Measurements from ENCODE around the gene ENOX1. TPM values are rescaled to one million over a fixed set of nuclear protein-coding genes. Genes with fewer than 3 reads are reported as not detected.

Gene ENOX1
- polyA plus RNA-seq, 2 of the 4 experiments (the other 2 are of a cell fraction) = 0.28 to 0.41 TPM

- POLR2A ChIA-PET = no interaction called here
- DNase-seq (ENCODE audit: low read depth in 1 of 2, low spot score in 1 of 2) (no peak), ATAC-seq (no peak), FAIRE-seq (no peak)
- Histone ChIP-seq H3K4me2 (no peak overlapping the region), H3K4me1 (no peaks in the 10 kb centered on the region), H3K9me3 (no peaks in the 10 kb centered on the region), H3K27ac (no peak overlapping the region), H3K4me3 (no peak overlapping the region)
- 49% methylated on average over 6 of the region's 6 CpGs for whole genome bisulfite sequencing (ENCODE audit: missing lambda C conversion rate)
- CTCF ChIA-PET = no interaction called here
- TF ChIP-seq EP300 (IDR thresholded peaks at IDR 0.05) (no peak), GATA3 (IDR thresholded peaks at IDR 0.05; ENCODE audit: borderline replicate concordance) (no peak), NPAS2 (CRISPR knock-in tag; IDR thresholded peaks at IDR 0.05; ENCODE audit: borderline replicate concordance) (no peak), PBX3 (IDR thresholded peaks at IDR 0.05) (no peak), EHMT2 (IDR thresholded peaks at IDR 0.05; ENCODE audit: low read depth) (no peak), CBX2 (IDR thresholded peaks at IDR 0.05; ENCODE audit: borderline replicate concordance, low read depth) (no peak), ATOH8 (CRISPR knock-in tag; IDR thresholded peaks at IDR 0.05; ENCODE audit: low read depth) (no peak), POLR2A (IDR thresholded peaks at IDR 0.05; ENCODE audit: low read length) (no peak), MAZ (IDR thresholded peaks at IDR 0.05; ENCODE audit: borderline replicate concordance, low read depth, low read length) (no peak), FOSL2 (IDR thresholded peaks at IDR 0.05) (no peak), FOSL2 (CRISPR knock-in tag; IDR thresholded peaks at IDR 0.05) (no peak), NR3C1 (IDR thresholded peaks at IDR 0.05) (no peak)
Observed at GRCh38 chr13:43675577-43675976, 111.2 kb downstream of the ENOX1 start.

GRCh38 chr13:43669964-43670363 lies 116.8 kb downstream of the ENOX1 start:
- TF ChIP-seq FOSL2 (IDR thresholded peaks at IDR 0.05) (no peak), FOSL2 (CRISPR knock-in tag; IDR thresholded peaks at IDR 0.05) (no peak)
- ATAC-seq = no peak
- no peak overlapping the region for H3K4me3 ChIP-seq
- POLR2A ChIA-PET = no interaction called here
- H3K9me3 ChIP-seq = no peaks in the 10 kb centered on the region
- CTCF ChIA-PET = no interaction called here
- WGBS (ENCODE audit: missing lambda C conversion rate) = 46% methylated on average over 3 of the region's 3 CpGs
- FAIRE-seq = no peak
- H3K27ac ChIP-seq = no peak overlapping the region
- H3K4me1 ChIP-seq = no peaks in the 10 kb centered on the region
- DNase-seq (ENCODE audit: low read depth in 1 of 2, low spot score in 1 of 2) = no peak
- H3K4me2 ChIP-seq = no peak overlapping the region

- Histone ChIP-seq H3K4me2 (no peak overlapping the region), H3K4me1 (no peaks in the 10 kb centered on the region), H3K27ac (no peak overlapping the region), H3K4me3 (no peak overlapping the region), H3K9me3 (no peaks in the 10 kb centered on the region)
- ChIA-PET CTCF (no interaction called here), POLR2A (no interaction called here)
- DNase-seq (ENCODE audit: low read depth in 1 of 2, low spot score in 1 of 2) = no peak
- FAIRE-seq = no peak
- no peak for ATAC-seq
- TF ChIP-seq RNF2 (IDR thresholded peaks at IDR 0.05; ENCODE audit: borderline replicate concordance, low read depth) (no peak), MAFK (IDR thresholded peaks at IDR 0.05; ENCODE audit: partially characterized antibody) (no peak), NFE2L2 (conservative IDR thresholded peaks at IDR 0.05; ENCODE audit: low read length) (no peak), CHD4 (IDR thresholded peaks at IDR 0.05; ENCODE audit: borderline replicate concordance) (no peak), MAZ (IDR thresholded peaks at IDR 0.05; ENCODE audit: borderline replicate concordance, low read depth, low read length) (no peak)
- WGBS (ENCODE audit: missing lambda C conversion rate) = 68% methylated on average over 1 of the region's 1 CpG
Observed at GRCh38 chr13:43669101-43669500, 117.7 kb downstream of the ENOX1 start.

- no peak overlapping the region for H3K4me2 ChIP-seq
- ATAC-seq (no peak), DNase-seq (ENCODE audit: low read depth in 1 of 2, low spot score in 1 of 2) (no peak), FAIRE-seq (no peak)
- H3K9me3 ChIP-seq = no peaks in the 10 kb centered on the region
- H3K4me3 ChIP-seq = no peak overlapping the region
- TF ChIP-seq RFX5 (IDR thresholded peaks at IDR 0.05) = no peak
- TF ChIP-seq NFE2L2 (conservative IDR thresholded peaks at IDR 0.05; ENCODE audit: low read length) = no peak
- CTCF ChIA-PET = interaction anchor here (0.6 kb wide), 1 partner anchor 12 kb away, joined by 3 read pairs; no protein-coding TSS in a partner anchor
- 79% methylated on average over 2 of the region's 2 CpGs for WGBS (ENCODE audit: missing lambda C conversion rate)
- no peaks in the 10 kb centered on the region for H3K4me1 ChIP-seq
- POLR2A ChIA-PET = no interaction called here
- H3K27ac ChIP-seq = no peak overlapping the region
Observed at GRCh38 chr13:43666403-43666802, 120.4 kb downstream of the ENOX1 start.

GRCh38 chr13:43665388-43665787 lies 121.4 kb downstream of the ENOX1 start:
- no peak overlapping the region for H3K4me3 ChIP-seq
- 86% methylated on average over 6 of the region's 6 CpGs for WGBS (ENCODE audit: missing lambda C conversion rate)
- TF ChIP-seq TP53 (CRISPR knock-in tag; IDR thresholded peaks at IDR 0.05) = no peak
- TF ChIP-seq ZC3H11A (IDR thresholded peaks at IDR 0.05) = no peak
- no peak for TF ChIP-seq RFX5 (IDR thresholded peaks at IDR 0.05)
- TF ChIP-seq MAX (IDR thresholded peaks at IDR 0.05) = no peak
- no peak for TF ChIP-seq HES2 (IDR thresholded peaks at IDR 0.05)
- TF ChIP-seq ELK1 (IDR thresholded peaks at IDR 0.05; ENCODE audit: low read depth, low read length) = no peak
- no peak for TF ChIP-seq BHLHE40 (IDR thresholded peaks at IDR 0.05; ENCODE audit: low read depth, low read length)
- no peak for TF ChIP-seq USF2 (IDR thresholded peaks at IDR 0.05)

More at GRCh38 chr13:43665388-43665787, 121.4 kb downstream of the ENOX1 start:
- FAIRE-seq (no peak), DNase-seq (ENCODE audit: low read depth in 1 of 2, low spot score in 1 of 2) (no peak), ATAC-seq (no peak)
- Histone ChIP-seq H3K27ac (no peak overlapping the region), H3K4me1 (no peaks in the 10 kb centered on the region), H3K4me2 (no peak overlapping the region), H3K9me3 (no peaks in the 10 kb centered on the region)
- ChIA-PET CTCF (no interaction called here), POLR2A (no interaction called here)
